ENCODE results near the gene VGF. TPM values are rescaled to one million over a fixed set of nuclear protein-coding genes. Genes with fewer than 3 reads are reported as not detected.

The VGF gene
- total and polyA plus RNA-seq, 3 donors from 2014 or later = 0.87 to 2.3 (median 1.2) TPM

DNA sequence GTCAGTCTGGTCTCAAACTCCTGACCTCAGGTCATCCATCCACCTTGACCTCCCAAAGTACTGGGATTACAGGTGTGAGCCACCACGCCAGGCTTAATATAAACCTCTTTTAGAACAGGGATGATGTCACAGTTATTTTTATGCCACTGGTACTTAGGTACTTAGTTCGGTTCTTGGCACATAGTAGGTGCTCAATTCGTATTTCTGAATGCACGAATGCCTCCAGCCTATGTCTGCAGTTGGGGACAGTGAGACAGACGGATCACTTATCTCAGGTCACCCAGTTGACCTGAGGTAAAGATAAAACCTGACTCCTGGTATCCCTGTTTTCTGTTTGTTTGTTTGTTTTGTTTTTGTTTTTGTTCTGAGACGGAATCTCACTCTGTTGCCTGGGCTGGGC, 20.8 kb upstream of the VGF start:
- intact Hi-C loops (cut with DNase I; ENCODE audit: low total_unique reads) = no loop called here

DNA sequence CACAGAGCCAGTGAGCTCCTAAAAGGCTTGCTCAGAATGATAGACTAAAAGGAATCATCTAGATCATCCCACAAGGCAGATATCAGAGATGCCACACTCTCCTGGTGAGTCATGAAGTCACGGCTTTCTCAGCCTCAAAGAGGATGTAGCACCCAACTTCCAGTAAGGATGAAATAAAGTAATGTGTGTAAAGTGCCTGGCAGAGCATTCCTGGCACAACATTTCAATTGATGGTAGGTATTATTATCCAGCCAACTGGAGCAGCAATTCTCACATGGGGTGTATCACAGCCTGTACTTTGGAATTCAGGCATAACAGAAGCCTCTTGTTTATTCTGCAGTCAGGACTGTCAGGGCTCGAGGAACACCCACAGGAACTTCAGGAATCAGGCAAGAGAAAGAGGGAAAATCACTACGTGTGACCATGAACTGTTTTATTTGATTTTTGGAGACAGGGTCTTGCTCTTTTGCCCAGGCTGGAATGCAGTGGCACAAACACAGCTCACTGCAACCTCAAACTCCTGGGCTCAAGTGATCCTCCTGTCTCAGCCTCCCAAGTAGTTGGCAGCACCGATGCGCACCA, 20.0 kb upstream of the VGF start:
- no peaks in the 10 kb centered on the region for H3K36me3 ChIP-seq (ENCODE audit: low read depth, missing control alignments)
- H3K4me3 ChIP-seq = no peak overlapping the region
- no peaks in the 10 kb centered on the region for H3K9me3 ChIP-seq
- H3K4me1 ChIP-seq = no peaks in the 10 kb centered on the region
- intact Hi-C loops (cut with DNase I; ENCODE audit: low total_unique reads) = no loop called here
- TF ChIP-seq, protein P1, sequence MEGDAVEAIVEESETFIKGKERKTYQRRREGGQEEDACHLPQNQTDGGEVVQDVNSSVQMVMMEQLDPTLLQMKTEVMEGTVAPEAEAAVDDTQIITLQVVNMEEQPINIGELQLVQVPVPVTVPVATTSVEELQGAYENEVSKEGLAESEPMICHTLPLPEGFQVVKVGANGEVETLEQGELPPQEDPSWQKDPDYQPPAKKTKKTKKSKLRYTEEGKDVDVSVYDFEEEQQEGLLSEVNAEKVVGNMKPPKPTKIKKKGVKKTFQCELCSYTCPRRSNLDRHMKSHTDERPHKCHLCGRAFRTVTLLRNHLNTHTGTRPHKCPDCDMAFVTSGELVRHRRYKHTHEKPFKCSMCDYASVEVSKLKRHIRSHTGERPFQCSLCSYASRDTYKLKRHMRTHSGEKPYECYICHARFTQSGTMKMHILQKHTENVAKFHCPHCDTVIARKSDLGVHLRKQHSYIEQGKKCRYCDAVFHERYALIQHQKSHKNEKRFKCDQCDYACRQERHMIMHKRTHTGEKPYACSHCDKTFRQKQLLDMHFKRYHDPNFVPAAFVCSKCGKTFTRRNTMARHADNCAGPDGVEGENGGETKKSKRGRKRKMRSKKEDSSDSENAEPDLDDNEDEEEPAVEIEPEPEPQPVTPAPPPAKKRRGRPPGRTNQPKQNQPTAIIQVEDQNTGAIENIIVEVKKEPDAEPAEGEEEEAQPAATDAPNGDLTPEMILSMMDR (IDR thresholded peaks at IDR 0.05) = no peak
- TF ChIP-seq POLR2A (IDR thresholded peaks at IDR 0.05) = no peak
- H3K27me3 ChIP-seq = no peaks in the 10 kb centered on the region
- no peak for DNase-seq
- WGBS, 2 donors = 43 to 57% methylated on average over 4 to 5 of the region's 5 CpGs
- no peak overlapping the region for H3K27ac ChIP-seq

More for the DNA sequence above, 20.8 kb upstream of the VGF start:
- Histone ChIP-seq H3K27me3 (no peaks in the 10 kb centered on the region), H3K9me3 (no peaks in the 10 kb centered on the region), H3K4me3 (no peak overlapping the region), H3K27ac (no peak overlapping the region), H3K4me1 (no peaks in the 10 kb centered on the region), H3K36me3 (ENCODE audit: low read depth, missing control alignments) (no peaks in the 10 kb centered on the region)
- no peak for DNase-seq
- no peak for TF ChIP-seq POLR2A (IDR thresholded peaks at IDR 0.05)
- TF ChIP-seq, protein P1 (IDR thresholded peaks at IDR 0.05) = no peak
- WGBS, 2 donors = 72 to 79% methylated on average over 6 of the region's 6 CpGs

DNA sequence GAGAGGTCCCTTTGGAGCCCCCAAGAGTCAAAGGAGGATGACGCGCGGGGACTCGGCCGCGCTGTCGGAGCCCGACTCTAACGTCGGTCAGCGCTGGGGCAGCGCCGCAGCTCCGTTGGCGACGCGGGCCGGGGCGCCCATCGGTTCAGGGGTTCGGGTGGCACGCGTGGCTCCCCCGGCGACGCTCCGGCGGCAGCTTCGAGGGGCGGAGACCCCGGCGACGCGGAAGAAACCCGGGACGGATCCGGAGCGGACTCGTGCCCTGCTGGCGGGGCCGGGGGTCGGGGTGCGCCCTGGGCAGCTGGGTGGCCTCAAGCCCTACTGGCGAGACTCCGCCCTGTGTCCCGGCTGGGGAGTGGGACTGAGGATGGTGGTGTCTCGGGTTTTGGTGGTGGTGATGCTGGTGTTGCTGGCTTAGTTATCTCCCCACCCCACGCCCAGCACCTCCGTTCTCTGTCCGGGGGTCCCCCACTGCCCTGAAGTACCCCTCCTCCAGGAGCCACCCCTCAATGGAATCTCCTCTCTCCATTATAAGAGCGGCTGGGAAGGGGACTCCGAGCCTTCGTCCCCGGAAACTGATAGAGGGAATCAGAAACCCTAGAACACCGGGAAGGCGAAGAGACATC, 14.9 kb upstream of the VGF start, which contains the start of gene NAT16:
Gene NAT16 (minus strand): TSS at position 164 of the 626 bp plus-strand sequence. CDS start 5,486 bp downstream, outside the sequence.
- Histone ChIP-seq H3K27me3 (no peaks in the 10 kb centered on the region), H3K36me3 (ENCODE audit: low read depth, missing control alignments) (no peaks in the 10 kb centered on the region), H3K27ac (no peak within 1 kb of the TSS), H3K4me1 (peaks cover 8% of the 10 kb centered on the region), H3K4me3 (peak within 1 kb of the TSS in 1 of 2 donors; percentile 17), H3K9me3 (no peaks in the 10 kb centered on the region)
- 4 to 7% methylated on average over 4 to 56 of the region's 56 CpGs for WGBS, 2 donors
- no peak for DNase-seq
- intact Hi-C loops (cut with DNase I; ENCODE audit: low total_unique reads) = no loop called here
- TF ChIP-seq POLR2A (IDR thresholded peaks at IDR 0.05) = no peak
- TF ChIP-seq, protein P1 (IDR thresholded peaks at IDR 0.05) = no peak

DNA sequence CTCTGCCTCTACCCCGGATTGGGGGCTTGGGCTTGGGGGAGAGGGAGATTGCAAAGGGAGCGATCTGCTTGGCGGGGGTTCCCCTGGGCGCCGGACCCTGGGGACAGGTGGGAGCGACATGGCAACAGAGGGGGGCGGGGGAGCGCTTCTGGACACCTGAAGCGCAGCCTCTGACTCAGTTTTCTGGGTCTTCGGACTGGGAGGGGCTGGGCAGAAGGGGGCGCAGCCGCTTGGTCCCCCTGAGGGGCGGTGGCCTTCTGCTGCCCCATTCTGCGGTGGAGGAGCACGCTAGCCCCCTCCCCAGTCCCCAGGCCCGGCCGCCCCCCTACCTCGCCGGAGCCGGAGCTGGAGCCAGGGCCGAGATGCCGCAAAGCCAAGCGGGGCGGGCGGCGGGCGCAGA, 14.3 kb upstream of the VGF start:
- H3K27me3 ChIP-seq = no peaks in the 10 kb centered on the region
- H3K27ac ChIP-seq = no peak overlapping the region
- H3K36me3 ChIP-seq (ENCODE audit: low read depth, missing control alignments) = no peaks in the 10 kb centered on the region
- H3K9me3 ChIP-seq = no peaks in the 10 kb centered on the region
- TF ChIP-seq, protein P1 (IDR thresholded peaks at IDR 0.05) = no peak
- no peak for TF ChIP-seq POLR2A (IDR thresholded peaks at IDR 0.05)
- peak overlapping the region in 1 of 2 donors; percentile 17 for H3K4me3 ChIP-seq
- no peak for DNase-seq
- H3K4me1 ChIP-seq = peaks cover 8% of the 10 kb centered on the region
- intact Hi-C loops (cut with DNase I; ENCODE audit: low total_unique reads) = no loop called here
- WGBS, 2 donors = 2 to 3% methylated on average over 6 to 21 of the region's 27 CpGs
